ENCODE data around the gene AMBRA1.

The AMBRA1 gene

GRCh38 chr11:46593550-46594373, at the start of gene AMBRA1:
TSS of gene AMBRA1 (minus strand) at chr11:46594023. CDS start at chr11:46548380, 45,643 bp downstream.
- DNase-seq, result peak; percentile 93

- no peak for DNase-seq
Observed at GRCh38 chr11:46643531-46643930, 49.7 kb upstream of the AMBRA1 start.

GRCh38 chr11:46642627-46643335, 49.0 kb upstream of the AMBRA1 start:
- DNase-seq, result no peak

- no peak for DNase-seq
Observed at GRCh38 chr11:46641639-46642038, 47.8 kb upstream of the AMBRA1 start.

- DNase-seq, result no peak
Observed at GRCh38 chr11:46640036-46640788, 46.4 kb upstream of the AMBRA1 start.

- DNase-seq, result no peak
Observed at GRCh38 chr11:46639197-46639839, 45.5 kb upstream of the AMBRA1 start.

GRCh38 chr11:46637546-46637945, 43.7 kb upstream of the AMBRA1 start:
- no peak for DNase-seq

GRCh38 chr11:46635557-46636139, 41.8 kb upstream of the AMBRA1 start:
- DNase-seq, result no peak

GRCh38 chr11:46633291-46634217, 39.7 kb upstream of the AMBRA1 start:
- DNase-seq, result no peak

GRCh38 chr11:46632502-46632901, 38.7 kb upstream of the AMBRA1 start:
- no peak for DNase-seq

GRCh38 chr11:46631676-46632075, 37.9 kb upstream of the AMBRA1 start:
- no peak for DNase-seq

- no peak for DNase-seq
Observed at GRCh38 chr11:46630237-46630636, 36.4 kb upstream of the AMBRA1 start.

- no peak for DNase-seq
Observed at GRCh38 chr11:46628961-46629360, 35.1 kb upstream of the AMBRA1 start.

- DNase-seq, result no peak
Observed at GRCh38 chr11:46625406-46625805, 31.6 kb upstream of the AMBRA1 start.

GRCh38 chr11:46618837-46619236, 25.0 kb upstream of the AMBRA1 start:
- no peak for DNase-seq

GRCh38 chr11:46617972-46618314, 24.1 kb upstream of the AMBRA1 start:
- no peak for DNase-seq

GRCh38 chr11:46617134-46617971, 23.5 kb upstream of the AMBRA1 start, which contains the start of the genes ATG13 and HARBI1:
TSS of gene ATG13 (plus strand) at chr11:46617553. CDS start at chr11:46644292, 26,739 bp downstream.
TSS of gene HARBI1 (minus strand) at chr11:46617227. CDS start at chr11:46616237, 990 bp downstream.
- DNase-seq, result peak; percentile 84

- DNase-seq, result peak; percentile 54
Observed at GRCh38 chr11:46616551-46617133, 22.8 kb upstream of the AMBRA1 start.

- DNase-seq, result no peak
Observed at GRCh38 chr11:46615756-46616155, 21.9 kb upstream of the AMBRA1 start.

- no peak for DNase-seq
Observed at GRCh38 chr11:46612326-46612725, 18.5 kb upstream of the AMBRA1 start.
